Astrocyte (in vitro differentiated cells and primary cell): Measurements from ENCODE around the gene TWSG1.

Source experiments
- EZH2 ChIP-seq: IDR thresholded peaks from 2 replicates; pipeline ENCODE4 v1.6.1; 2012; ENCODE audit warnings: mild to moderate bottlenecking, low read length, inconsistent platforms; ENCODE audit not compliant: insufficient read depth
- TF ChIP-seq, protein P1 (sequence below): IDR thresholded peaks from 2 replicates; pipeline ENCODE4 v1.5.1; 2011; ENCODE audit warnings: low read depth, mild to moderate bottlenecking, inconsistent platforms, low read length, moderate library complexity; ENCODE audit not compliant: insufficient read depth

GRCh38 chr18:9333441-9334328 is 888 bp upstream of the TWSG1 start:
- TF ChIP-seq, protein P1, sequence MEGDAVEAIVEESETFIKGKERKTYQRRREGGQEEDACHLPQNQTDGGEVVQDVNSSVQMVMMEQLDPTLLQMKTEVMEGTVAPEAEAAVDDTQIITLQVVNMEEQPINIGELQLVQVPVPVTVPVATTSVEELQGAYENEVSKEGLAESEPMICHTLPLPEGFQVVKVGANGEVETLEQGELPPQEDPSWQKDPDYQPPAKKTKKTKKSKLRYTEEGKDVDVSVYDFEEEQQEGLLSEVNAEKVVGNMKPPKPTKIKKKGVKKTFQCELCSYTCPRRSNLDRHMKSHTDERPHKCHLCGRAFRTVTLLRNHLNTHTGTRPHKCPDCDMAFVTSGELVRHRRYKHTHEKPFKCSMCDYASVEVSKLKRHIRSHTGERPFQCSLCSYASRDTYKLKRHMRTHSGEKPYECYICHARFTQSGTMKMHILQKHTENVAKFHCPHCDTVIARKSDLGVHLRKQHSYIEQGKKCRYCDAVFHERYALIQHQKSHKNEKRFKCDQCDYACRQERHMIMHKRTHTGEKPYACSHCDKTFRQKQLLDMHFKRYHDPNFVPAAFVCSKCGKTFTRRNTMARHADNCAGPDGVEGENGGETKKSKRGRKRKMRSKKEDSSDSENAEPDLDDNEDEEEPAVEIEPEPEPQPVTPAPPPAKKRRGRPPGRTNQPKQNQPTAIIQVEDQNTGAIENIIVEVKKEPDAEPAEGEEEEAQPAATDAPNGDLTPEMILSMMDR = no peak
- TF ChIP-seq EZH2 = no peak
